LoVo (cell line): ENCODE measurements around the gene CFHR1.

Experiments used
- DNase-seq: peaks from one replicate; pipeline ENCODE4 v3.0.0-alpha.2; 2016; ENCODE audit warnings: low spot score

The CFHR1 gene

GRCh38 chr1:196877964-196878363, 58.4 kb downstream of the CFHR1 start:
- no peak for DNase-seq
